HG02885 (cell line): Measurements from ENCODE around the gene CDC14B.

ENCODE experiments used
- ATAC-seq: cut with Tn5 transposase; IDR thresholded peaks from one replicate; pipeline ENCODE4 v1.9.1; 2021; ENCODE audit warnings: mild to moderate bottlenecking; ENCODE audit not compliant: unreplicated experiment, poor library complexity

The CDC14B gene

DNA sequence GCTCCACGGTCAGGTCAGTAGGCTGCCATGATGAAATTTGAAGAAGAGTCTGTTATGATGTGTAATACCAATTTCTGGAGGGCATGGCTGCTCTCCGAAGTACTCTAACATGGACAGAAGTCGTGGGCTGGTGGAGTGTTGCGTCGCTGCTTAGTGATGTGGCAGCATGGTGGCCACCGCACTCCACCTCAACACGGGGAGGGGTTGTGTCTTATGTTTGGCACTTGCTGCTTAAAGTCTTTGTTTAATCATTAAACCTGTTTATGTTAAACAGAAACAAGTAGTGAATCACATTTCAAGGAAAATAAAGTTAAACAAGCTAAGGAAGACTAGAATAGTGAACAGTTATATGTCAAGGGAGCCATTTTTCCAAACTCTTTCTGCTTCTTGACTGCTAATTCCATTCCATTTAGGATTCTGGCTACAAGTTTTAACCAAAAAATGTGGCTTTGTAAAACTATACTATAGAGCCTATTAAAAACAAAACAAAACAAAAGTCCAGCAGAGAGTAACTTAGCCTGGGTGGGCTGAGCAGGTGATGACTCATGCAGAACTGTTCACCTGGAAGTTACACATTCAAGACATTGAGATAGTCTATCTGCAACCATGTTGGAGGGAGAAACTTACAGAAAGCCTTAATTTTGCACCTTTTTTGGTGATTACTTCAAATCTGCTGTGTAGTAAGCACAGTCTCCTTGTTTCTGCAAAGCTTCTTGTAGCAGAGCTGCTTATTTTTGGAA lies 160.2 kb downstream of the CDC14B start:
- no peak for ATAC-seq

DNA sequence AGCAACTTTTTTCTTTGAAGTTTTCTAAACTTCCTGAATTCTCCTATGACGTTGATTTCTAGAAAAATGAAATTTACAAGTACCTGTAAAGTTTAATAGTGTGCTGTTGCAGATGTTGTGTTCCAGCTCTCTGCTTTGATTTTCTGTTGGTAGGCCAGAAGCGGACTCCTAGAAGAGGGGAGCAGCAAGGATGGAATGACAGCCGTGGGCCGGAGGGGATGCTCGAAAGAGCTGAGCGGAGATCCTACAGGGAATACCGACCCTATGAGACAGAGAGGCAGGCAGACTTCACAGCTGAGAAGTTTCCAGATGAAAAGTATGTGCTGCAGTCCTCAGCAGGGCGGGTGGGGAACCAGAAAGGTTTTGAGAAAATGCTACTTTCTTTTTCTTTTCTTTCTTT lies 161.4 kb downstream of the CDC14B start:
- ATAC-seq = no peak

DNA sequence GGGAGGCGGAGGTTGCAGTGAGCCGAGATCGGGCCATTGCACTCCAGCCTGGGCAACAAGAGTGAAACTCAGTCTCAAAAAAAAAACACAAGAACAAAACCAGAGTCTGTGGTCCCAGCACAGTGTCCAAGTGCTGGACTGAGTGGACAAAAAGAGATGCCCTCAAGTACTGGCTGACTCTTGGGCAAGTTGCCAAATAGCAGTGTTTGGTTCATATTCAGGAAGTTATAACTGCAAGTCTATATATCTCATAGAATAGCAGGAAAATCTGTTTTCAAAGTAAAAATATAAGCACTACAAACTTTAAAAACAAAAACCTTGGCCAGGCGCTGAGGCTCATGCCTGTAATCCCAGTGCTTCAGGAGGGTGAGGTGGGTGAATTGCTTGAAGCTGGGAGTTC lies 162.4 kb downstream of the CDC14B start:
- ATAC-seq = no peak

DNA sequence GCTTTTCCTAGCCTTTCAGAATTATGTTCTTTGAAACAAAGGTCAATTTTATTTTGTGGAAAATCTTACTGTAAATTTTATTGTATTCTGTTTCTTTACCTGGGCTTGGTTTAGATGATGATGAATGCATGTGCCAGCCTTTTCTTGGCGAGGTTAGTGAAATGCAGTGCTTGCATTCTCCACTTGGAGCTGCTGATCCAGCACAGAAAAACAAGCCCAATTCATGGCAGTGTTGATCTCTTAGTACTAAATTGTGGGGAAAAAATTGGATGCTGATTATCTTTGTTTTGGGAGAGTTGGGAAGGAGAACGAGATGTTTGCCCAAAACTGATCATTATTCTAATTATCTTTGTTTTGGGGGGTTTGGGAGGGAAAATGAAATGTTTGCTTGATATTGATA lies 166.0 kb downstream of the CDC14B start:
- ATAC-seq = no peak

DNA sequence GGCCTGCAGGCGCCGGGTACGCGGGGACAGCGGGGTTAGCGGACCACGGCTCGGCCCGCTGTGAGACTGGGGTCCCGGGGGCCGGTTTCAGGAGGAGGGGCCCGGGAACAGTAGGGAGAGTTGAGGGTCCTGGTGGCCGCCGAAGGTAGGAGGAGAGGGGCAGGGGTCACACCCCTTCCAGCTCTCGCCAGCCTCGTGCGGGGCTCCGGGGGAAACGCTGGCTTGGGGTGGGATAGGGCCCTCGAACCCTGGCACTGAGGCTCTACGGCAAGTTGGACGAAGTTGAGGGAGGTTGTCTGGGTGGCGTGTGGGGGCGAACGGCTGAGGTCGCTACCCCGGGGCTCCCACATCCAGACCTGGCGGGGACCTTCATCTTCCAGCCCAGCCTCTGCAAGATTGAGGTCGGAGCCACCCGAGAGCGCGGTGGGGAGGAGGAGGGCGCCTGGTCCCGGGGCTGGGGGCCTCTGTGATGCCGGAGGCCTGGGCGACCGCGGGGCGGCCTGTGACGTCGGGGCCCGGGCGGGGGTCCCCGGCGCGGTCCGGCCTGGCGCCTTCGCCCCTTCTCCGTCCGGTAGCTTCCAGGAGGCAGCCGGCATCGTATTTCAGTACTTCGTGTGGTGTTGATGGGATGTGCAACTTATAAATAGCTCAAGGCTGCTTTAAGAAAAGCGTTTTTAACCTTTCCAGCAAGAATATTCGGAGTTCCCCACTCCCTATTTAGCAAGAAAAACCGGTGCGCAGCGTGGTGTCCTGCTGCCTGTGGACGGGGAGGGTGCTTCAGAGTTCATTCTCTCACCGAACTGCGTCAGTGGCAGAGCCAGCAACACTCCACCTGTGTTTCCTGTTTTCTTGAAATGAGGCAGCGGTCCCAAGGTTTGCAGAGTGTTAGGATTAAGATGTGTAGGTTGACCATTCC lies 168.8 kb downstream of the CDC14B start:
- peak; percentile 1 for ATAC-seq
